8988T (cell line): ENCODE data around the gene KCNH8.

Source experiments
- DNase-seq: peaks from one replicate; pipeline ENCODE4 v3.0.0; 2011

KCNH8 gene

GRCh38 chr3:19506171-19506570 lies 357.9 kb downstream of the KCNH8 start:
- DNase-seq, result no peak

- no peak for DNase-seq
Observed at GRCh38 chr3:19522305-19522704, 374.0 kb downstream of the KCNH8 start.

GRCh38 chr3:19526071-19526470 lies 377.8 kb downstream of the KCNH8 start:
- DNase-seq, result no peak

DNA sequence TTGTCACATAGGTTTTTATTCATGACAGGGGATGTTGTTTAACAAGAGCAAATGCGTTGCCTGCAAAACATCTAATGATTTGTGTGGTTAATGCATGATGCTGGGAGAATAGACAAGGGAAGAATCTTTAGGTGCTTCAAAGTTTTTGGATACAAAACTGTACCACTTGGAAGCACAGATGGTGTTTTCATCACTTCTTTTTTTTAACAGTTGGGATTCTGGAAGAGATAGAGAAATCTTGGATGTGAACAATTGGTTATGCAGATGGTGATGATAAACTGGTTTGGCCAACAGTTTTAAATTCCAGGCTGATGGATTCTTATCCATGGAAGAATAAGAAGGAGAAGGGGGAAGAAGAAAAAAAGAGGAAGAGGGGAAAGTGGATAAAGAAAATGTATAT lies 379.4 kb downstream of the KCNH8 start:
- DNase-seq, result no peak

- DNase-seq, result no peak
Observed at GRCh38 chr3:19531426-19531825, 383.1 kb downstream of the KCNH8 start.

- DNase-seq, result no peak
Observed at GRCh38 chr3:19539518-19540392, 391.4 kb downstream of the KCNH8 start.

- DNase-seq, result no peak
Observed at GRCh38 chr3:19540464-19540863, 392.2 kb downstream of the KCNH8 start.

DNA sequence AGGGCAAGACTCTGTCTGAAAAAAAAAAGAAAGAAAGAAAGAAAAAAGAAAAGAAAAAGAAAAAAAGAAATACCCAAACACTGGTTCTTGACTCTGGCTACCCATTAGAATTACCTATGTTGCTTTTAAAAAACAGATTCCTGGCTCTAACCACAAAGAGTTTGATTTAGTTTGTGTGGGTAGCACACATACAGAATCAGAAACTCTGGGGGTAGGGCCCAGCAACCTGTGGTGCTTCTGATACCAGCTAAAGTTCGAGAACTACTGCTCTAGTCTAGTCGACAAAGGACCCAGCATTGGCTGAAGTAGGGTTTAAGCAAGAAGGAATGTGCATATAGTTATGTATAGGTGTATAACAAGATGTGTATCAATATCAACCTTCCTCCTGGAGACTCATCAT lies 393.0 kb downstream of the KCNH8 start:
- DNase-seq, result no peak

DNA sequence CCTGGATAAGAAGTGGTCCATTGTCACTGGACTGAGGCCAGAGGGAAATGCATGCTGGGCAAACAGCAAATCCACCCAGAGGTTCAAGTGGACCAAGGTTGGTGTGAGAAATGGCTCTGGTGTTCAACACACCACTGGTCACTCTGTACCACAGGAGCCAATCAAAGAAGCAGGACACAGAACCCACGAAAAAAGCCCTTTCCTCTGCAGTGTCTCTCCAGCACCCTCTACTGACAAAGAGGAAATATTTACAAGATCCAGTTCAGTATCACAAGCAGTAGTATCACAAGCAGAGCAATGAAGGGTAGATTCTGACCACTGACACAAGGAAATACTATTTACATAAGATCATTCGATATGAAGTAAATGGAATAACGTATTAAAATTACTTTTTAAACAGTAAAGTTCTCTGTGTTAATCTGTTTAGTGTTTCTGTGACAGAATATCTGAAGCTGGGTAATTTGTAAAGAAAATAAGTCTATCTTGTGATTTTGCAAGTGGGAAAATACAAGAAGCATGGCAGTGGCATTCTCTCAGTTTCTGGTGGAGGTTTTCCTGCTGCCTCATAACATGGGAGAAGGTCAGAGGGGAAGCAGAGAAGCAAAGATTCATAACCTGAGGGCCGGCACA lies 395.0 kb downstream of the KCNH8 start:
- DNase-seq, result no peak

DNA sequence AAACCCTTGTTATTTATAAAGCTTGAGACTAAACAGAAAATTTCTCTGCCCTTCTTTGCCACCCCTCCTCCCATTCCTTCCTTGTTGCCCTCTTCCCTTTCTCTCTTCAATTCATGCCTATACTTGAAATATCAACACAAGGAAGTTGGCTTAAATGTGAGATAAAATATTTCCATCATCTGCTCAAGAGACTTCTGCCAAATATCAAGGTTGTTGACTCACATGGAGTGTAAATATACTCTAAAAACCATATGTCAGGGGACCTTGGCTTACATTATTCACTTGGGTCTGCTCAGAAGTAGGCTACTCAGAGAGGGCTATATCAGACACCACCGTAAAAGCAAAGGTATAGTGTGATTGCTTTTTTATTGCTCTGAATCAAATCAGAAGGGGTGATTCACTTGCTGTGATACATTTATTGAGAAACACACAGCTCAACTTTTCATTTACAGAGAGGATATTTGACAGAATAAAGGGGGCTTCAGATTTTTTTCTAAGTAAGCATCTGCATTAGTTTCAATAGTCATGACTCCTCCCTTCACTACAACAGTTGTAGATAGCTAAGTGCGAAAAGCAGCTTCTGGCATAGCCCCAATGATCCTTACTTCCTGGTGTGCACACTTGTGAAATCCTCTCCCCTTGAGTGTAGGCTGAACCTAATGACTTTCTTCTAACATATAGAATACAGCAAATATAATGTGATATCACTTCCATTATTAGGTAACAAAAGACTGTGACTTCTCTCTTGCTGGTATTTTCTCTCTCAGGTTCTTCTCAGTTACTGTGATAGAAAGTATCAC lies 399.6 kb downstream of the KCNH8 start:
- DNase-seq, result no peak

GRCh38 chr3:19559724-19560442 lies 411.6 kb downstream of the KCNH8 start:
- no peak for DNase-seq

DNA sequence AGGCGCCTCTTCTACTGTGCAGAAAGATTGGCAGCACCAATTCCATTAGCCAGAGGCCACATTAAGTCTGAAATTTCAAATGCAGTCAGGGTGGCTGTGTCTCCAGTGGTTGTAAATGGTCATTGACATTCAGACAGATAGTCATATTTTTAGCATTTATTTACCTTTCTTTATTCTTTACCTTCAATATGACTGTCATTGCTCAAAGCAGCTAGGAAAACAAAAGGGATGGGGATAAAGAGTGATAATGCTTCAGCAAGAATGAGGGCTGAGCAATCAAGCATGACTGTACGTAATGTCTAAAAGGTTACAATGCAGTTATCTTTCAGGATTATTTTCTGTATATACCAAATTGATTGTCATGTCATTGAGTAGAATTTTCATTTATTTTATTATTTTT lies 425.3 kb downstream of the KCNH8 start:
- no peak for DNase-seq

DNA sequence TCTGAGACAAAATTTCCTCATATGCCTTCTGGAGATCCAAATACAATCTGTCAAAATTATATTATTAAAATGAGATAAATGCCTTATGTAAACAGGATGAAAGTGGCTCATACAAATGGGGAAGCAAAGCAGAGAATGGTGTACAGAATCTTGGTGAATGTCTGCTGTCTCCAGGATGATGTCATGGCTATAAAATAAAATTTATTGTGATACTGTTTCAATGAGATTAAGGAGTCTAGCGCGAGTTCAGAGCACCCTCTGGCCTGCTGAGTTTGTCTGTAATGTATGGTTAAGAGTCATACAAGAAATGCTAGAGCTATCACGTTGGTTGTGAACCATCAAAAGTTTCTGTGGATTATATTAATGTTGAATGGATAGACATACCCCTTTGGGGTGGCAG lies 426.0 kb downstream of the KCNH8 start:
- DNase-seq, result no peak

- no peak for DNase-seq
Observed at GRCh38 chr3:19576343-19576742, 428.0 kb downstream of the KCNH8 start.
